SK-N-SH (cell line): Measurements from ENCODE around the gene CNTLN. TPM values are rescaled to one million over a fixed set of nuclear protein-coding genes. Genes with fewer than 3 reads are reported as not detected.

Experiments
- CTCF ChIA-PET: fragments of 300-600, 350-600 bp; formaldehyde crosslinking; extraction: SDS; loops from one replicate; lab custom pipeline; 2021; lab: Yijun Ruan, JAX
- POLR2A ChIA-PET: fragments of 350-600 bp; sonication (Branson Sonifier 250); formaldehyde crosslinking; extraction: SDS; loops from one replicate; lab custom pipeline; 2020; ENCODE audit warnings: antibody characterized with exemption, inconsistent platforms; lab: Yijun Ruan, JAX
- DNase-seq: peaks from one replicate; pipeline ENCODE4 v3.0.0; 2012
- H2AFZ ChIP-seq: fragments of 200-600 bp; sonication (generic); 2 replicates; pipeline ENCODE4 v1.8.1; 2016; ENCODE audit warnings: antibody characterized with exemption, mild to moderate bottlenecking, low read depth
- H3F3A ChIP-seq: fragments of 200-600 bp; sonication (generic); replicated peaks from 2 replicates; pipeline ENCODE3; 2016; ENCODE audit warnings: antibody characterized with exemption, mild to moderate bottlenecking; ENCODE audit not compliant: insufficient read depth
- H3K27ac ChIP-seq, 2 experiments: fragments of 200-500 bp in 1 of 2; fragments of 200-600 bp in 1 of 2; sonication (Bioruptor generic) in 1 of 2; sonication (generic), shearing (Covaris generic) in 1 of 2; 2 replicates each; pipeline versions ENCODE4 v1.5.1 to v1.6.1; 2014 to 2016; ENCODE audit warnings: low read depth in 2 of 2, inconsistent platforms in 1 of 2, low read length in 1 of 2, mild to moderate bottlenecking in 1 of 2, mixed read lengths in 1 of 2
- H3K27me3 ChIP-seq: fragments of 200-600 bp; sonication (generic), shearing (Covaris generic); 2 replicates; pipeline ENCODE4 v1.6.1; 2016; ENCODE audit warnings: mixed run types; ENCODE audit not compliant: insufficient read depth
- H3K36me3 ChIP-seq, 2 experiments: fragments of 200-500 bp in 1 of 2; fragments of 200-600 bp in 1 of 2; sonication (Bioruptor generic) in 1 of 2; sonication (generic) in 1 of 2; replicated peaks in 1 of 2; 2 replicates each; pipeline versions ENCODE3 to v1.5.1; 2014 to 2016; ENCODE audit warnings: low read length in 1 of 2, mild to moderate bottlenecking in 1 of 2; ENCODE audit not compliant: insufficient read depth in 2 of 2, control insufficient read depth in 1 of 2
- H3K4me1 ChIP-seq, 2 experiments: fragments of 200-500 bp in 1 of 2; fragments of 200-600 bp in 1 of 2; sonication (Bioruptor generic) in 1 of 2; sonication (generic), shearing (Covaris generic) in 1 of 2; 2 replicates each; pipeline versions ENCODE4 v1.5.1 to v1.6.1; 2014 to 2016; ENCODE audit warnings: low read depth in 1 of 2, low read length in 1 of 2, mixed run types in 1 of 2; ENCODE audit not compliant: insufficient read depth in 2 of 2, control insufficient read depth in 1 of 2
- H3K4me2 ChIP-seq: fragments of 200-600 bp; sonication (generic), shearing (Covaris generic); 2 replicates; pipeline ENCODE4 v1.6.1; 2017; ENCODE audit warnings: mixed run types
- H3K4me3 ChIP-seq, 2 experiments: fragments of 200-500 bp in 1 of 2; fragments of 200-600 bp in 1 of 2; sonication (Bioruptor generic) in 1 of 2; sonication (generic), shearing (Covaris generic) in 1 of 2; 2 replicates each; pipeline versions ENCODE4 v1.5.1 to v1.8.1; 2014 to 2016; ENCODE audit warnings: low read depth in 2 of 2, inconsistent platforms in 1 of 2, low read length in 1 of 2, mild to moderate bottlenecking in 1 of 2, mixed read lengths in 1 of 2, moderate library complexity in 1 of 2
- H3K79me2 ChIP-seq: fragments of 200-600 bp; sonication (generic); 2 replicates; pipeline ENCODE4 v1.8.1; 2017; ENCODE audit warnings: mild to moderate bottlenecking; ENCODE audit not compliant: insufficient read depth
- H3K9ac ChIP-seq: fragments of 200-600 bp; sonication (generic); 2 replicates; pipeline ENCODE4 v1.6.1; 2017; ENCODE audit warnings: mixed run types
- H3K9me2 ChIP-seq: fragments of 200-600 bp; sonication (generic); 2 replicates; pipeline ENCODE4 v1.6.1; 2017; ENCODE audit warnings: mixed run types
- H3K9me3 ChIP-seq: fragments of 200-600 bp; sonication (generic); 2 replicates; pipeline ENCODE4 v1.6.1; 2017; ENCODE audit warnings: mixed run types, mild to moderate bottlenecking, moderate library complexity
- H4K20me1 ChIP-seq: fragments of 200-600 bp; sonication (generic); 2 replicates; pipeline ENCODE4 v1.6.1; 2017; ENCODE audit warnings: mild to moderate bottlenecking, mixed run types; ENCODE audit not compliant: insufficient read depth
- CTCF ChIP-seq: fragments of 200-600 bp; sonication (generic); IDR thresholded peaks from 2 replicates; pipeline ENCODE4 v1.6.1; 2017; ENCODE audit warnings: antibody characterized with exemption, mild to moderate bottlenecking, moderate library complexity
- ELF1 ChIP-seq: IDR thresholded peaks from 2 replicates; pipeline ENCODE4 v1.4.0; 2012
- EP300 ChIP-seq, 2 experiments: IDR thresholded peaks; 2 replicates each; pipeline versions ENCODE4 v1.4.0 to v1.6.1; 2012; ENCODE audit warnings: borderline replicate concordance in 1 of 2, low read depth in 1 of 2, low read length in 1 of 2
- FOXJ3 ChIP-seq: sonication (generic); formaldehyde crosslinking; IDR thresholded peaks from 2 replicates; pipeline ENCODE4 v1.5.1; 2020; ENCODE audit warnings: mild to moderate bottlenecking, missing genetic modification reagents
- FOXM1 ChIP-seq: IDR thresholded peaks from 2 replicates; pipeline ENCODE4 v1.4.0; 2012; ENCODE audit warnings: low read depth, mild to moderate bottlenecking
- GATA2 ChIP-seq: sonication (generic); formaldehyde crosslinking; IDR thresholded peaks from 2 replicates; pipeline ENCODE4 v1.5.0; 2020; ENCODE audit warnings: mild to moderate bottlenecking, missing genetic modification reagents
- IRF3 ChIP-seq: fragments of 150-350 bp; IDR thresholded peaks from 2 replicates; pipeline ENCODE4 v1.6.1; 2016; ENCODE audit warnings: mild to moderate bottlenecking, low read depth, low read length
- JUND ChIP-seq: IDR thresholded peaks from 2 replicates; pipeline ENCODE4 v1.4.0; 2012
- MAX ChIP-seq: IDR thresholded peaks from 2 replicates; pipeline ENCODE4 v1.4.0; 2012; ENCODE audit warnings: low read depth
- MEF2A ChIP-seq: IDR thresholded peaks from 2 replicates; pipeline ENCODE4 v1.4.0; 2012; ENCODE audit warnings: low read depth, borderline replicate concordance
- MXI1 ChIP-seq: IDR thresholded peaks from 2 replicates; pipeline ENCODE4 v1.6.1; 2012; ENCODE audit warnings: mild to moderate bottlenecking, low read depth, low read length, improper control_type of control experiment
- PBX3 ChIP-seq: IDR thresholded peaks from 2 replicates; pipeline ENCODE4; 2012
- POLR2AphosphoS5 ChIP-seq: IDR thresholded peaks from 2 replicates; pipeline ENCODE4 v1.6.1; 2012; ENCODE audit warnings: low read depth, low read length
- RAD21 ChIP-seq: IDR thresholded peaks from 2 replicates; pipeline ENCODE4 v1.6.1; 2012; ENCODE audit warnings: mild to moderate bottlenecking, low read length
- RFX5 ChIP-seq: IDR thresholded peaks from 2 replicates; pipeline ENCODE4 v1.6.1; 2012; ENCODE audit warnings: mild to moderate bottlenecking, improper control_type of control experiment, low read length
- RXRA ChIP-seq: IDR thresholded peaks from 2 replicates; pipeline ENCODE4 v1.4.0; 2012; ENCODE audit warnings: low read depth, mild to moderate bottlenecking, borderline replicate concordance
- SIN3A ChIP-seq: IDR thresholded peaks from 2 replicates; pipeline ENCODE4 v1.6.1; 2012; ENCODE audit warnings: low read depth, mild to moderate bottlenecking, low read length, moderate library complexity, borderline replicate concordance
- TCF12 ChIP-seq: IDR thresholded peaks from 2 replicates; pipeline ENCODE4 v1.4.0; 2012
- TEAD4 ChIP-seq: IDR thresholded peaks from 2 replicates; pipeline ENCODE4 v1.4.0; 2012; ENCODE audit warnings: mild to moderate bottlenecking, borderline replicate concordance; ENCODE audit not compliant: insufficient read depth
- USF2 ChIP-seq: fragments of 150-350 bp; IDR thresholded peaks from 2 replicates; pipeline ENCODE4 v1.6.1; 2017; ENCODE audit warnings: antibody characterized with exemption, low read length, low read depth, borderline replicate concordance
- WGBS: methylation state at CpG from one replicate; pipeline ENCODE4 v1.1.6; 2017; ENCODE audit warnings: low lambda C conversion rate; 5-methylcytosine and 5-hydroxymethylcytosine counted together
- polyA plus RNA-seq, 3 experiments: library from polyadenylated mRNA; depleted of rRNA; stranded (reverse); fragments of >200 nt; gene quantifications; 2 replicates each; pipeline ENCODE4 v1.2.3, GENCODE V29; 2012

The CNTLN gene
- polyA plus RNA-seq, 1 of the 3 experiments (the other 2 are of a cell fraction): 2.5 TPM

- TF ChIP-seq PBX3 (no peak), TEAD4 (no peak), SIN3A (no peak), JUND (no peak), FOXM1 (no peak), CTCF (no peak), RXRA (no peak), USF2 (no peak), RFX5 (no peak), FOXJ3 (no peak), EP300 (IDR thresholded peaks at IDR 0.05; ENCODE audit: borderline replicate concordance in 1 of 2, low read depth in 1 of 2, low read length in 1 of 2) (no peak), RAD21 (no peak)
- Histone ChIP-seq H3F3A (no peaks in the 10 kb centered on the region), H2AFZ (no peak overlapping the region), H4K20me1 (no peaks in the 10 kb centered on the region), H3K9me2 (no peaks in the 10 kb centered on the region), H3K4me3 (no peak overlapping the region), H3K79me2 (peaks cover 30% of the 10 kb centered on the region), H3K9ac (no peak overlapping the region), H3K4me2 (no peak overlapping the region), H3K27ac (no peak overlapping the region), H3K4me1 (no peaks in the 10 kb centered on the region; a peak in 2 of 4 replicates), H3K9me3 (no peaks in the 10 kb centered on the region), H3K36me3 (no peaks in the 10 kb centered on the region), H3K27me3 (no peaks in the 10 kb centered on the region)
- ChIA-PET POLR2A (no interaction called here), CTCF (no interaction called here)
- WGBS: 97% methylated on average over 3 of the region's 3 CpGs
- DNase-seq: no peak
Measured at GRCh38 chr9:17185481-17186029, 50.7 kb downstream of the CNTLN start.

- CTCF ChIA-PET: no interaction called here
- DNase-seq: no peak
- no peak overlapping the region for H2AFZ ChIP-seq
Measured at GRCh38 chr9:17191082-17191481, 56.2 kb downstream of the CNTLN start.

More at GRCh38 chr9:17191082-17191481, 56.2 kb downstream of the CNTLN start:
- Histone ChIP-seq H3K4me3 (no peak overlapping the region), H3K9me3 (no peaks in the 10 kb centered on the region), H3K9me2 (no peaks in the 10 kb centered on the region), H3F3A (no peaks in the 10 kb centered on the region), H3K4me2 (no peak overlapping the region), H3K36me3 (no peaks in the 10 kb centered on the region), H4K20me1 (no peaks in the 10 kb centered on the region), H3K4me1 (peaks cover 0 to 4% of the 10 kb centered on the region in 2 experiments; a peak in 2 of 4 replicates), H3K27me3 (no peaks in the 10 kb centered on the region), H3K27ac (peak overlapping the region in 1 of 2 experiments; percentile 53; a peak in 1 of 4 replicates), H3K79me2 (0 out of 2 replicates have a peak, but pooled peaks cover 2% of the 10 kb centered on the region), H3K9ac (no peak overlapping the region)
- TF ChIP-seq GATA2 (no peak), PBX3 (0 out of 2 replicates have a peak, but pooled peaks have one; percentile 36), TCF12 (peak; percentile 61; the same call in 1 of the 2 replicates), MXI1 (no peak), MAX (no peak), ELF1 (no peak), MEF2A (no peak), POLR2AphosphoS5 (no peak), TEAD4 (no peak), FOXM1 (no peak), IRF3 (no peak)
- POLR2A ChIA-PET: no interaction called here
